Neural crest cell (in vitro differentiated cells): ENCODE data around the gene FILIP1L. TPM values are rescaled to one million over a fixed set of nuclear protein-coding genes. Genes with fewer than 3 reads are reported as not detected.

Source experiments
- DNase-seq: peaks from one replicate; pipeline ENCODE4 v3.0.0; 2021; ENCODE audit warnings: low read depth, mixed read lengths, low spot score
- H3K27ac Mint-ChIP-seq: one replicate; pipeline ENCODE4 v1.8.0; 2021; ENCODE audit warnings: mild to moderate bottlenecking, mixed read lengths; ENCODE audit not compliant: unreplicated experiment
- H3K27me3 Mint-ChIP-seq: 2 replicates; pipeline ENCODE4 v1.8.0; 2021; ENCODE audit warnings: low read depth, mild to moderate bottlenecking, mixed read lengths
- H3K36me3 Mint-ChIP-seq: 2 replicates; pipeline ENCODE4 v1.8.0; 2021; ENCODE audit warnings: low read depth, mild to moderate bottlenecking, mixed read lengths
- H3K4me1 Mint-ChIP-seq: 2 replicates; pipeline ENCODE4 v1.8.0; 2021; ENCODE audit warnings: mixed read lengths
- H3K4me3 Mint-ChIP-seq: one replicate; pipeline ENCODE4 v1.8.0; 2021; ENCODE audit warnings: mild to moderate bottlenecking, mixed read lengths
- H3K9me3 Mint-ChIP-seq: 2 replicates; pipeline ENCODE4 v1.8.0; 2021; ENCODE audit warnings: mixed read lengths
- CTCF ChIP-seq: fragments of 200-600 bp; sonication (generic); conservative IDR thresholded peaks from 2 replicates; pipeline ENCODE4 v1.5.0; 2021; ENCODE audit warnings: antibody characterized with exemption, mild to moderate bottlenecking
- total RNA-seq: library from RNA; stranded (reverse); gene quantifications from 2 replicates; pipeline ENCODE4 v1.2.1, GENCODE V29; 2021

FILIP1L gene
- total RNA-seq, 1 donor from 2014 or later: 9.8 TPM

DNA sequence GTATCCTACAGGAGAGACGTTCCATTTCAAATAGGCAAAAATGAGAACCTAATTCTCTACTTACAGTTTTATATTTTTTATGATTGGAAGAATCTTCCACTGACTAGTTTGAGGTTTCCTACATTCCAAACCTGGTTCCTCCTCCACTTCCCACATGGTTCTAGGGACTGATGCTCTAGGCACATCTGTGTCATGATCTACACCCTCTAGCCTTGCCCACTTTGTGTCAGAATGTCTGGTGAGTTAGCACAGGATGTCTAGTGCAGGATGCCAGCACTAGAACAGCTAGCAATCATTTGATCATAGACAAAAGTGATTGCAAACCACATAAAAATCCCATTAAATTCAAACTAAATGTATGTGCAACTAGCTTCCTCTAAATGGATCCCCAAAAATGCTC lies 26.7 kb upstream of the FILIP1L start:
- peaks cover 35% of the 10 kb centered on the region for H3K36me3 Mint-ChIP-seq
- peaks cover 18% of the 10 kb centered on the region for H3K9me3 Mint-ChIP-seq
- TF ChIP-seq CTCF: no peak
- DNase-seq: no peak
- no peaks in the 10 kb centered on the region for H3K4me1 Mint-ChIP-seq
- H3K27ac Mint-ChIP-seq: no peak overlapping the region
- no peak overlapping the region for H3K4me3 Mint-ChIP-seq
- H3K27me3 Mint-ChIP-seq: no peaks in the 10 kb centered on the region

DNA sequence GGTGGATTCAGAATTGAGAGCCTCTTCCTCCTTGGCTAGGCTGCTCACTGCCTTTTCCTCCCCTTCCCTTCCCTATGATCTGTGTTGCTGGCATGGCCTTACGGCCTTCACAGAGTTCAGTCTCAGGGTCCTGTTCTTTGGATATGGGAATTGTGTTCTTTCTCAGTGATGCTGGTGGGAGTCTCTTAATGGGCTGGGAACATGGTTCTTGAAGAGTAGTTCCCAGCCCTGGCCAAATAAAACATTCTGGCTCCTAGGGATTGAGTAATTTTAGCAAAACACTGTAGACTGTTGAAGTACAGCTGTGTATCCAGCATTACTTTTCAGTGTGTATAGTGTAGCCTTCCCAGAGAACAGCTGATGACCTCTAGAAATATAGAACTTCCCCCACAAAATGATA lies 22.6 kb upstream of the FILIP1L start:
- Mint-ChIP-seq H3K27me3 (no peaks in the 10 kb centered on the region), H3K4me1 (no peaks in the 10 kb centered on the region), H3K4me3 (no peak overlapping the region), H3K27ac (no peak overlapping the region), H3K36me3 (peaks cover 12% of the 10 kb centered on the region), H3K9me3 (peaks cover 2% of the 10 kb centered on the region)
- DNase-seq: no peak
- no peak for TF ChIP-seq CTCF

DNA sequence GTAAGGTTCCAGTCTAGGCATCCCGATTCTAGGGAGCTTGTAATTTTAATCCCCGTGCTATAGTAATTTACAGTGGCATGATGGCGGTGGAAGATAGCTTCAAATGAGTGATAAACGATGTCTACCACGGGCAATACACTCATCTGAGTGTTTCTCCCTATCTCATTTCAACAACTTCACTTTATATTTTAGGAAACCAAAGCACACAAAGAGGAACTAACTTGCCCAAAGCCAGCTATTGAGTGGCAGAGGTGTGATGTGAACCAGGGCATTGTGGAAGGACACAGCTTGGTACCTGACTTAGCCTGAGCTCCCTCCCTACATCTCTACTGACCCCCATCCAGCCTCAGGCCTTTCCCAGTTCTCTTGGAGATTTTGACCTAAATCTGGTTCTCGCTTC lies 16.9 kb upstream of the FILIP1L start:
- Mint-ChIP-seq H3K27me3 (no peaks in the 10 kb centered on the region), H3K27ac (no peak overlapping the region), H3K9me3 (no peaks in the 10 kb centered on the region), H3K4me3 (no peak overlapping the region), H3K4me1 (no peaks in the 10 kb centered on the region), H3K36me3 (no peaks in the 10 kb centered on the region)
- no peak for DNase-seq
- TF ChIP-seq CTCF: no peak

- Mint-ChIP-seq H3K27me3 (no peaks in the 10 kb centered on the region), H3K4me3 (no peak overlapping the region), H3K27ac (no peak overlapping the region), H3K4me1 (peaks cover 13% of the 10 kb centered on the region), H3K36me3 (no peaks in the 10 kb centered on the region), H3K9me3 (no peaks in the 10 kb centered on the region)
- no peak for TF ChIP-seq CTCF
- DNase-seq: no peak
These were observed 15.6 kb upstream of the FILIP1L start for GRCh38 chr3:100129941-100130340.

DNA sequence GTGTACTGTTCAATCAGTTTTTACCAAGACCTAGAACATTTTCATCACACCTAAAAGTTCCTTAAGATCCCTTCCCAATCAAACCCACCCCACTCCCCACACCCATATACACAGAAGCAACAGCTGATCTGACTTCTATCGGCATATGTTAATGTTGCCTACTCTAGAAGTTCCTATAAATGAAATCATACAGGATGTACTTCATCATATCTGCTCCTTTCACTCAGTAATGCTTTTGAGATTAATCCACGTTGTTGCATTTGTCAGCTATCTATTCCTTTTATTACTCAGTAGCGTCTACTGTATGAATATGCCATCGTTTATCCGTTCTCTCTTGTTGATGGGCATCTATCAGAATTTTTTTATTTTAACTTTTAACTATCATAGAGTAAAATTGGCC lies 14.3 kb upstream of the FILIP1L start:
- H3K27ac Mint-ChIP-seq: no peak overlapping the region
- no peak for DNase-seq
- peaks cover 27% of the 10 kb centered on the region for H3K4me1 Mint-ChIP-seq
- no peaks in the 10 kb centered on the region for H3K27me3 Mint-ChIP-seq
- no peaks in the 10 kb centered on the region for H3K9me3 Mint-ChIP-seq
- H3K36me3 Mint-ChIP-seq: no peaks in the 10 kb centered on the region
- H3K4me3 Mint-ChIP-seq: no peak overlapping the region
- TF ChIP-seq CTCF: no peak

GRCh38 chr3:100127792-100128191 lies 13.5 kb upstream of the FILIP1L start:
- no peaks in the 10 kb centered on the region for H3K27me3 Mint-ChIP-seq
- no peak overlapping the region for H3K4me3 Mint-ChIP-seq
- no peaks in the 10 kb centered on the region for H3K9me3 Mint-ChIP-seq
- peaks cover 34% of the 10 kb centered on the region for H3K4me1 Mint-ChIP-seq
- no peaks in the 10 kb centered on the region for H3K36me3 Mint-ChIP-seq
- no peak overlapping the region for H3K27ac Mint-ChIP-seq
- no peak for DNase-seq
- no peak for TF ChIP-seq CTCF
